Thyroid gland (tissue), 4 donors: ENCODE results near the gene NBAS.

Experiments used
- POLR2A ChIP-seq, 2 donors: fragments of 450-650 bp; IDR thresholded peaks; one replicate each; pipeline ENCODE4 v1.6.1; 2017; ENCODE audit warnings: antibody characterized with exemption in 2 of 2, mild to moderate bottlenecking in 2 of 2, moderate library complexity in 1 of 2
- TF ChIP-seq, protein P1 (sequence below), 6 experiments: fragments of 200-600 bp in 3 of 6; fragments of 450-650 bp in 3 of 6; sonication (generic) in 3 of 6; IDR thresholded peaks; one replicate each; pipeline ENCODE4 v1.5.1; 2016 to 2019; ENCODE audit warnings: antibody characterized with exemption in 6 of 6, mild to moderate bottlenecking in 2 of 6, inconsistent platforms in 1 of 6, moderate library complexity in 1 of 6

- TF ChIP-seq, protein P1, sequence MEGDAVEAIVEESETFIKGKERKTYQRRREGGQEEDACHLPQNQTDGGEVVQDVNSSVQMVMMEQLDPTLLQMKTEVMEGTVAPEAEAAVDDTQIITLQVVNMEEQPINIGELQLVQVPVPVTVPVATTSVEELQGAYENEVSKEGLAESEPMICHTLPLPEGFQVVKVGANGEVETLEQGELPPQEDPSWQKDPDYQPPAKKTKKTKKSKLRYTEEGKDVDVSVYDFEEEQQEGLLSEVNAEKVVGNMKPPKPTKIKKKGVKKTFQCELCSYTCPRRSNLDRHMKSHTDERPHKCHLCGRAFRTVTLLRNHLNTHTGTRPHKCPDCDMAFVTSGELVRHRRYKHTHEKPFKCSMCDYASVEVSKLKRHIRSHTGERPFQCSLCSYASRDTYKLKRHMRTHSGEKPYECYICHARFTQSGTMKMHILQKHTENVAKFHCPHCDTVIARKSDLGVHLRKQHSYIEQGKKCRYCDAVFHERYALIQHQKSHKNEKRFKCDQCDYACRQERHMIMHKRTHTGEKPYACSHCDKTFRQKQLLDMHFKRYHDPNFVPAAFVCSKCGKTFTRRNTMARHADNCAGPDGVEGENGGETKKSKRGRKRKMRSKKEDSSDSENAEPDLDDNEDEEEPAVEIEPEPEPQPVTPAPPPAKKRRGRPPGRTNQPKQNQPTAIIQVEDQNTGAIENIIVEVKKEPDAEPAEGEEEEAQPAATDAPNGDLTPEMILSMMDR (IDR thresholded peaks at IDR 0.05): no peak
- TF ChIP-seq POLR2A (IDR thresholded peaks at IDR 0.05): no peak
These were observed 249.8 kb downstream of the NBAS start for GRCh38 chr2:15311201-15311907.
